ENCODE results near the gene PTPRT. TPM values are rescaled to one million over a fixed set of nuclear protein-coding genes. Genes with fewer than 3 reads are reported as not detected.

Gene PTPRT
- total and polyA plus RNA-seq, 2 donors (not counting 1 experiment from before 2014, with no cell fraction given) = not detected

DNA sequence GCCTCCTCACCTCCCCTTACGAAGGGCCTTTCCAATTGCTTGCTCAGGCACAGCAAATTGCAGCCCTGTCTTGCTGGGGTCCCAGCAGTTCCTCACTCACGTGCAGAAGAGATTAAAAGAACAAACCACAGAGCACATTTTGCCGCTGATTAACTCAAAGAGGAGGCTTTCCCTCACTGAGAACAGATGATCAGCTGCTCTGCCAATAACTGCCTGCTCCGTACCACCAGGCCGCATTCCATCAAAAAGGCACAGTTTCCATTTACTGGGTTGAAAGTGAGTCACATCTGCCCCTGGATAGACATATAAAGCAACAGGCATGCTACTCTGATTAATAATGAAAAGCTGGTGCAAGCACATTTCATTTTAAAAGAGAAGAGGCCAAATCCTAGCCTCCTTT lies 446.8 kb downstream of the PTPRT start:
- no peak for DNase-seq (ENCODE audit: low read depth in 2 of 2)
- no peak overlapping the region for H3K9ac ChIP-seq (ENCODE audit: insufficient read depth, low read length)
- H4K20me1 ChIP-seq (ENCODE audit: control insufficient read depth, extremely low read depth, insufficient read depth, low read length) = no peaks in the 10 kb centered on the region
- H3K27me3 ChIP-seq (ENCODE audit: control insufficient read depth, insufficient read depth, low read length) = no peaks in the 10 kb centered on the region
- no peak overlapping the region for H2AFZ ChIP-seq (ENCODE audit: low read length)
- TF ChIP-seq EZH2 (IDR thresholded peaks at IDR 0.05; ENCODE audit: low read length, missing control alignments) = no peak
- TF ChIP-seq, protein P1, sequence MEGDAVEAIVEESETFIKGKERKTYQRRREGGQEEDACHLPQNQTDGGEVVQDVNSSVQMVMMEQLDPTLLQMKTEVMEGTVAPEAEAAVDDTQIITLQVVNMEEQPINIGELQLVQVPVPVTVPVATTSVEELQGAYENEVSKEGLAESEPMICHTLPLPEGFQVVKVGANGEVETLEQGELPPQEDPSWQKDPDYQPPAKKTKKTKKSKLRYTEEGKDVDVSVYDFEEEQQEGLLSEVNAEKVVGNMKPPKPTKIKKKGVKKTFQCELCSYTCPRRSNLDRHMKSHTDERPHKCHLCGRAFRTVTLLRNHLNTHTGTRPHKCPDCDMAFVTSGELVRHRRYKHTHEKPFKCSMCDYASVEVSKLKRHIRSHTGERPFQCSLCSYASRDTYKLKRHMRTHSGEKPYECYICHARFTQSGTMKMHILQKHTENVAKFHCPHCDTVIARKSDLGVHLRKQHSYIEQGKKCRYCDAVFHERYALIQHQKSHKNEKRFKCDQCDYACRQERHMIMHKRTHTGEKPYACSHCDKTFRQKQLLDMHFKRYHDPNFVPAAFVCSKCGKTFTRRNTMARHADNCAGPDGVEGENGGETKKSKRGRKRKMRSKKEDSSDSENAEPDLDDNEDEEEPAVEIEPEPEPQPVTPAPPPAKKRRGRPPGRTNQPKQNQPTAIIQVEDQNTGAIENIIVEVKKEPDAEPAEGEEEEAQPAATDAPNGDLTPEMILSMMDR (conservative IDR thresholded peaks at IDR 0.05 in 1 of 2, IDR thresholded peaks at IDR 0.05 in 1 of 2; ENCODE audit: low read depth in 1 of 2, low read length in 2 of 2) = no peak
- H3K4me3 ChIP-seq (replicated peaks in 1 of 4; ENCODE audit: control extremely low read depth in 1 of 4, insufficient read depth in 1 of 4, low read depth in 3 of 4, low read length in 4 of 4) = no peak overlapping the region
- no peak overlapping the region for H3K4me2 ChIP-seq (ENCODE audit: extremely low read depth, insufficient read depth, low read length)
- H3K27ac ChIP-seq (ENCODE audit: insufficient read depth, low read length) = no peak overlapping the region
- H3K79me2 ChIP-seq (ENCODE audit: control insufficient read depth, insufficient read depth, low read length) = no peaks in the 10 kb centered on the region
- no peaks in the 10 kb centered on the region for H3K36me3 ChIP-seq (ENCODE audit: control insufficient read depth, insufficient read depth, low read length)
- no peaks in the 10 kb centered on the region for H3K4me1 ChIP-seq (ENCODE audit: control insufficient read depth, extremely low read depth, insufficient read depth, low read length)
- no peaks in the 10 kb centered on the region for H3K9me3 ChIP-seq (ENCODE audit: control insufficient read depth, insufficient read depth, low read depth, low read length)

DNA sequence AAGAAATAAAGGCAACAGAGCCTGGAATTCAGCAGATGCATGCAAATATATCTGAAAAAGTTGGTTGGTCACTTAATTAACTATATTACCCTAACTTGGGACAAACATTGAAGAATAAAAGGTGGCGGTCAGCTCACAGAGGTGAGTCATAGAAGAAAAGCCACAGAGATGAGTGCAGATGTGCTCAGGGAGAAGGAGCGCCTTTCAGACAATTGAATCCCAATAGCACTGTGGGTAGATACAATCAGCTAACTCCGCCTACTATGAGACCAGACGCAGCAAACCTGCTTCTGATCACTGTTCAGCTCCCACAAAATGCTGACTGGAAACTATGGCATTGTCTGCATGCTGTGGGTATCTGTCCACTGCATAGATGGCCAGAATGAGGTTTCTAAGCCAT lies 447.8 kb downstream of the PTPRT start:
- TF ChIP-seq, protein P1 (conservative IDR thresholded peaks at IDR 0.05 in 1 of 2, IDR thresholded peaks at IDR 0.05 in 1 of 2; ENCODE audit: low read depth in 1 of 2, low read length in 2 of 2) = no peak
- TF ChIP-seq EZH2 (IDR thresholded peaks at IDR 0.05; ENCODE audit: low read length, missing control alignments) = no peak
- H3K9ac ChIP-seq (ENCODE audit: insufficient read depth, low read length) = no peak overlapping the region

DNA sequence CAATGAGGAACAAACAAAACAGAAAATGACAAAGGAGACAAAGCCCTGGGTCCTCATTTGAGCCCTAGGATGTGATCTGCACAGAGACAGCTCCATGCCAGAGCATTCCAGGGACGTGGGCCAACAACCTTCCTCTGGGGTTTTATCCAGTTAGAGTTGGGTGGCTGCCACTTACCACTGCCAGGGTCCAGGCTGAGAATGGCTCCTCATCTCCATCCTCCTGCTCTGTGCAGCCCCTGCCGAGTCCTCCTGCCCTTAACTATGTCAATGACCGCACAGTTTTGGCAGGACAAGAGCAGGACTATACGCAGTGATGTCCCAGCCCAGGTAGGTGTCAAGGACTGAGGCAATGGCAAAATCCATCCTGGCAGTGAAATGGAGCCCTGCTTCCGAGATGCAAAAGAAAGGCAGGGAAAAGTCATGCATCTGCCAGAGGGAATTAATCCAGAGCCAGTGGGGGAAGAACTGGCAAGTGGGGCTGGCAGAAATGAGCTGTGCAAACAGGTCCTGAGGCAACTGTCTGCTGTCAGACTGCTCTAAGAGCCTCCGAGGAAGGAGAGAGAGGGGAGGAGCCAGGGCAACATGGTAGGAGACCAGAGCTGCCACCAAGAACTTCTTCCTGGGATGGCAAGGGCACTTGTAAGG lies 449.4 kb downstream of the PTPRT start:
- H3K27ac ChIP-seq (ENCODE audit: insufficient read depth, low read length) = no peak overlapping the region
- H2AFZ ChIP-seq (ENCODE audit: low read length) = no peak overlapping the region
- no peak overlapping the region for H3K4me2 ChIP-seq (ENCODE audit: extremely low read depth, insufficient read depth, low read length)
- no peaks in the 10 kb centered on the region for H3K79me2 ChIP-seq (ENCODE audit: control insufficient read depth, insufficient read depth, low read length)
- TF ChIP-seq EZH2 (IDR thresholded peaks at IDR 0.05; ENCODE audit: low read length, missing control alignments) = no peak
- TF ChIP-seq, protein P1 (conservative IDR thresholded peaks at IDR 0.05 in 1 of 2, IDR thresholded peaks at IDR 0.05 in 1 of 2; ENCODE audit: low read depth in 1 of 2, low read length in 2 of 2) = no peak
- DNase-seq (ENCODE audit: low read depth in 2 of 2) = no peak
- H3K4me3 ChIP-seq (replicated peaks in 1 of 4; ENCODE audit: control extremely low read depth in 1 of 4, insufficient read depth in 1 of 4, low read depth in 3 of 4, low read length in 4 of 4) = no peak overlapping the region
- no peaks in the 10 kb centered on the region for H4K20me1 ChIP-seq (ENCODE audit: control insufficient read depth, extremely low read depth, insufficient read depth, low read length)
- H3K36me3 ChIP-seq (ENCODE audit: control insufficient read depth, insufficient read depth, low read length) = no peaks in the 10 kb centered on the region
- no peaks in the 10 kb centered on the region for H3K9me3 ChIP-seq (ENCODE audit: control insufficient read depth, insufficient read depth, low read depth, low read length)
- H3K4me1 ChIP-seq (ENCODE audit: control insufficient read depth, extremely low read depth, insufficient read depth, low read length) = no peaks in the 10 kb centered on the region
- no peak overlapping the region for H3K9ac ChIP-seq (ENCODE audit: insufficient read depth, low read length)
- no peaks in the 10 kb centered on the region for H3K27me3 ChIP-seq (ENCODE audit: control insufficient read depth, insufficient read depth, low read length)

More for the DNA sequence above, 447.8 kb downstream of the PTPRT start:
- no peak overlapping the region for H3K27ac ChIP-seq (ENCODE audit: insufficient read depth, low read length)
- no peaks in the 10 kb centered on the region for H3K9me3 ChIP-seq (ENCODE audit: control insufficient read depth, insufficient read depth, low read depth, low read length)
- H3K4me1 ChIP-seq (ENCODE audit: control insufficient read depth, extremely low read depth, insufficient read depth, low read length) = no peaks in the 10 kb centered on the region
- no peak overlapping the region for H3K4me2 ChIP-seq (ENCODE audit: extremely low read depth, insufficient read depth, low read length)
- H4K20me1 ChIP-seq (ENCODE audit: control insufficient read depth, extremely low read depth, insufficient read depth, low read length) = no peaks in the 10 kb centered on the region
- no peaks in the 10 kb centered on the region for H3K36me3 ChIP-seq (ENCODE audit: control insufficient read depth, insufficient read depth, low read length)
- H3K27me3 ChIP-seq (ENCODE audit: control insufficient read depth, insufficient read depth, low read length) = no peaks in the 10 kb centered on the region
- H3K79me2 ChIP-seq (ENCODE audit: control insufficient read depth, insufficient read depth, low read length) = no peaks in the 10 kb centered on the region
- H3K4me3 ChIP-seq (replicated peaks in 1 of 4; ENCODE audit: control extremely low read depth in 1 of 4, insufficient read depth in 1 of 4, low read depth in 3 of 4, low read length in 4 of 4) = no peak overlapping the region
- H2AFZ ChIP-seq (ENCODE audit: low read length) = no peak overlapping the region
- no peak for DNase-seq (ENCODE audit: low read depth in 2 of 2)
